ENCODE data around the gene OXCT1. TPM values are rescaled to one million over a fixed set of nuclear protein-coding genes. Genes with fewer than 3 reads are reported as not detected.
A peak's percentile ranks its signal among the peaks of the same experiment; 100 is the strongest.

OXCT1 gene
- total and polyA plus RNA-seq, 2 of the 8 experiments (the other 6 are each of a cell fraction or from before 2014, with no cell fraction given) = 10.1 to 28.2 TPM

DNA sequence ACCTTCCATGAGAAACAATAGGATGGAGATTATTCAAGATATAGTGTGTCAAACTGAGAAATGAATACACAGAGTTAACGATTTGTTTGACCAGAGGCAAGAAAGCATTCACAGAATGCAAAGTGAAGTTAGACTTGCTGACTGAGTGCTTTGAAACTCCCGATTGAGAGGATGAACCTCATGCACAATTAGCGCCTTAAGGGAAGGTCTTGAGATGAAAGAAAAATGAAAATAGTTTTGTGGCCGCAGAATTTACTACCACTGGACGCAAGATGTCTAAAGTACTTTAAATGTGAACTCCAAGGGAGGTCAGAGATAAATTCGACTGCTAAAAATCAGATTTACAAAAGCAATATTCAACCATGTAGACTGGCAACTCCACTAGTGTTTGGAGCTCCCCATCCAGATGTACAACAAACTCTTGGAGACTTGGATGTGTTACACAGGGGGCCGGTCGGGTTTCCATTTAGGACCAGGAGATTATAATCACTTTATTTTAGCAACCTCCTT lies 33.2 kb upstream of the OXCT1 start:
- H3K4me1 ChIP-seq (replicated peaks in 1 of 4; ENCODE audit: control insufficient read depth in 3 of 4, insufficient read depth in 4 of 4, low read length in 3 of 4) = no peaks in the 10 kb centered on the region; a peak in 1 of 7 replicates
- no peak overlapping the region for H2AK5ac ChIP-seq (ENCODE audit: low read depth, low read length)
- no peak overlapping the region for H2BK12ac ChIP-seq (ENCODE audit: low read depth, low read length)
- peak overlapping the region; percentile 55 to 79 for H3K4me2 ChIP-seq (ENCODE audit: insufficient read depth in 1 of 2, low read depth in 2 of 2, low read length in 2 of 2)
- H4K20me1 ChIP-seq (replicated peaks in 1 of 2; ENCODE audit: control insufficient read depth in 1 of 2, insufficient read depth in 2 of 2, low read length in 2 of 2) = no peaks in the 10 kb centered on the region
- H2AFZ ChIP-seq (ENCODE audit: low read length) = 0 out of 2 replicates have a peak overlapping the region, but pooled peaks have one; percentile 43
- no peak overlapping the region for H3K27ac ChIP-seq (ENCODE audit: low read depth, low read length)
- H3K23ac ChIP-seq (ENCODE audit: insufficient read length) = no peak overlapping the region
- DNase-seq (ENCODE audit: low read depth in 1 of 2, low spot score in 2 of 2) (no peak), FAIRE-seq (no peak)
- peaks cover 3 to 35% of the 10 kb centered on the region in 2 experiments for H3K79me2 ChIP-seq (ENCODE audit: control insufficient read depth in 1 of 2, insufficient read depth in 2 of 2, low read length in 2 of 2)
- no peak overlapping the region for H2BK20ac ChIP-seq (ENCODE audit: low read length)
- WGBS, 2 experiments (ENCODE audit: extremely low coverage in 1 of 2, insufficient coverage in 1 of 2, insufficient read length in 1 of 2, insufficient replicate concordance in 2 of 2, low coverage in 1 of 2, low lambda C conversion rate in 2 of 2, missing lambda C conversion rate in 1 of 2) = 51% methylated on average over 8 of the region's 8 CpGs; no CpG with 5 or more reads in 1 of the 2 experiments
- TF ChIP-seq KDM4A (IDR thresholded peaks at IDR 0.05; ENCODE audit: low read depth, low read length, severe bottlenecking) (peak; percentile 46), POU5F1 (IDR thresholded peaks at IDR 0.05; ENCODE audit: low read depth, low read length) (no peak), BACH1 (IDR thresholded peaks at IDR 0.05; ENCODE audit: low read length) (no peak), SIRT6 (IDR thresholded peaks at IDR 0.05; ENCODE audit: low read length) (no peak), RNF2 (IDR thresholded peaks at IDR 0.05; ENCODE audit: borderline replicate concordance, low read depth, low read length, missing control alignments, poor library complexity, severe bottlenecking) (no peak), HDAC2 (IDR thresholded peaks at IDR 0.05; ENCODE audit: borderline replicate concordance in 1 of 2, low read depth in 2 of 2, low read length in 2 of 2) (no peak)
- H3K14ac ChIP-seq (ENCODE audit: insufficient read length) = no peak overlapping the region
- no peak overlapping the region for H2BK15ac ChIP-seq (ENCODE audit: low read length)
- peaks cover 0 to 10% (median 5%) of the 10 kb centered on the region in 4 experiments; a peak in 5 of 8 replicates for H3K36me3 ChIP-seq (ENCODE audit: control insufficient read depth in 2 of 4, insufficient read depth in 4 of 4, low read length in 3 of 4)
- peak overlapping the region; percentile 49 to 72 (median 57); a peak in 5 of 7 replicates for H3K9ac ChIP-seq (replicated peaks in 1 of 4; ENCODE audit: extremely low read depth in 1 of 4, low read depth in 3 of 4, low read length in 3 of 4)
- no peaks in the 10 kb centered on the region for H3K9me3 ChIP-seq (ENCODE audit: insufficient read depth in 2 of 2, low read depth in 1 of 2, low read length in 1 of 2)
- no peak overlapping the region for H4K5ac ChIP-seq (ENCODE audit: insufficient read length, low read depth, low read length)
- H3K4me3 ChIP-seq (ENCODE audit: extremely low read depth in 1 of 4, insufficient read depth in 2 of 4, low read depth in 3 of 4, low read length in 4 of 4) = peak overlapping the region; percentile 49 to 70 (median 60)
- no peak overlapping the region for H2BK120ac ChIP-seq (replicated peaks; ENCODE audit: low read depth, low read length)
- H3K23me2 ChIP-seq (ENCODE audit: low read depth, low read length) = peaks cover 3% of the 10 kb centered on the region; the same call in 1 of the 2 replicates
- POLR2A ChIA-PET (ENCODE audit: partially characterized antibody) = interaction anchor here (0.8 to 2.1 kb wide), 7 partner anchors 9 to 36 kb away, joined by 3 to 17 read pairs (median 4); partner anchors contain the start of gene OXCT1
- no peak overlapping the region for H3K4ac ChIP-seq (replicated peaks; ENCODE audit: insufficient read length, low read depth, low read length)
- H2BK5ac ChIP-seq (ENCODE audit: low read depth, low read length) = no peak overlapping the region; the same call in 1 of the 2 replicates
- no peak overlapping the region for H3K56ac ChIP-seq (replicated peaks; ENCODE audit: insufficient read length, low read depth, low read length)
- H3K27me3 ChIP-seq (replicated peaks in 1 of 4; ENCODE audit: control insufficient read depth in 3 of 4, extremely low read depth in 1 of 4, insufficient read depth in 3 of 4, low read length in 3 of 4) = no peaks in the 10 kb centered on the region; a peak in 1 of 7 replicates
- no peak overlapping the region for H4K8ac ChIP-seq (ENCODE audit: extremely low read depth, insufficient read depth, low read length)
- H4K91ac ChIP-seq (replicated peaks; ENCODE audit: insufficient read length, low read length) = no peak overlapping the region
- CTCF ChIA-PET (ENCODE audit: partially characterized antibody) = interaction anchor here (0.6 to 2.2 kb wide), 3 partner anchors 45 to 153 kb away, joined by 3 to 12 read pairs (median 5); no protein-coding TSS in a partner anchor
- H3K79me1 ChIP-seq (ENCODE audit: low read depth, low read length) = peaks cover 2% of the 10 kb centered on the region; the same call in 1 of the 2 replicates
- no peak overlapping the region for H3K18ac ChIP-seq (ENCODE audit: extremely low read depth, low read length)

Measured in H1 (cell line).